OCI-LY3 (cell line): ENCODE measurements around the gene HORMAD2.

ENCODE experiments used
- EZH2phosphoT487 ChIP-seq: fragments of 200-600 bp; shearing (Covaris generic); IDR thresholded peaks from 2 replicates; pipeline ENCODE4 v1.6.1; 2018; ENCODE audit warnings: antibody characterized with exemption, mixed run types, low read depth
- TF ChIP-seq, protein P1 (sequence below): fragments of 200-600, 300-600 bp; sonication (generic); IDR thresholded peaks from 2 replicates; pipeline ENCODE4 v1.5.1; 2014; ENCODE audit warnings: antibody characterized with exemption, low read length, low read depth

DNA sequence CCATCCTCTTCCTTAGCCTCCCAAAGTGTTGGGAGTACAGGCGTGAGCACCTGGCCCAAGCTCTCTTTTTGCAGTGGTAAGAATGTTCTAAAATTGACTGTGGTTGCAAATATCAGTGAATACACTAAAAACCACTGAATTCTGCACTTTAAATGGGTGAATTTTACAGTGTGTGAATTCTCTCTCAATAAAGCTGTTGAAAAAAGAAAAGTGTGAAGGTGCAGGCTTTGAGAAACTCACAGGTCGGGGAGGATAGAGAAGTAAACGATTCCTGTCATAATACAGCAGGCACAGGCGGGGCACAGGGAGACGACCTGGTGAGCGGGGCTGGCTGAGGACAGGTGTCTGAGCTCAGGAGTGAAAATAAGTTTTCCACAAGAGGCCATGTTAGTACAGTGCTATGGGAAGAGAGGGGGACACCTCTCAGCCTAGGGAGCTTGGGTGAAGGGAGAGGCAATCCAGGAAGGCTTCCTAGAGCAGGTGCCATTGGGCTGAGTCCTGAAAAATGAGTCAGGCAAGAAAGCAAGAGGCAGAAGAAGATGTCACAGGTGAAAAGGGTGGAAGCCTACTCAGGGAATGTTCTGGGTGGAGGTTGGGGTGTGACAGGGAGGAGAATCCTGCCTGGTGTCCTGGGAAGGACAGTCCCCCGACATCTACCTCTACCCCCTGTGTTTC is 140.2 kb downstream of the HORMAD2 start:
- TF ChIP-seq, protein P1, sequence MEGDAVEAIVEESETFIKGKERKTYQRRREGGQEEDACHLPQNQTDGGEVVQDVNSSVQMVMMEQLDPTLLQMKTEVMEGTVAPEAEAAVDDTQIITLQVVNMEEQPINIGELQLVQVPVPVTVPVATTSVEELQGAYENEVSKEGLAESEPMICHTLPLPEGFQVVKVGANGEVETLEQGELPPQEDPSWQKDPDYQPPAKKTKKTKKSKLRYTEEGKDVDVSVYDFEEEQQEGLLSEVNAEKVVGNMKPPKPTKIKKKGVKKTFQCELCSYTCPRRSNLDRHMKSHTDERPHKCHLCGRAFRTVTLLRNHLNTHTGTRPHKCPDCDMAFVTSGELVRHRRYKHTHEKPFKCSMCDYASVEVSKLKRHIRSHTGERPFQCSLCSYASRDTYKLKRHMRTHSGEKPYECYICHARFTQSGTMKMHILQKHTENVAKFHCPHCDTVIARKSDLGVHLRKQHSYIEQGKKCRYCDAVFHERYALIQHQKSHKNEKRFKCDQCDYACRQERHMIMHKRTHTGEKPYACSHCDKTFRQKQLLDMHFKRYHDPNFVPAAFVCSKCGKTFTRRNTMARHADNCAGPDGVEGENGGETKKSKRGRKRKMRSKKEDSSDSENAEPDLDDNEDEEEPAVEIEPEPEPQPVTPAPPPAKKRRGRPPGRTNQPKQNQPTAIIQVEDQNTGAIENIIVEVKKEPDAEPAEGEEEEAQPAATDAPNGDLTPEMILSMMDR, result no peak
- no peak for TF ChIP-seq EZH2phosphoT487
